HepG2 (cell line): ENCODE results near the gene GNAZ. TPM values are rescaled to one million over a fixed set of nuclear protein-coding genes. Genes with fewer than 3 reads are reported as not detected.

ENCODE experiments used
- ATAC-seq: fragments of 200-7000 bp; cut with Tn5 transposase; 3 replicates; pipeline ENCODE4 v1.9.1; 2020; ENCODE audit warnings: mild to moderate bottlenecking, moderate library complexity
- BruUV-seq: library from RNA; stranded (reverse); fragments of 400-500 nt; replicated peaks from 2 replicates; lab custom pipeline; 2021; lab: Mats Ljungman, UMichigan
- CTCF ChIA-PET: fragments of 300-600 bp; formaldehyde crosslinking; extraction: SDS; loops from one replicate; lab custom pipeline; 2021; ENCODE audit warnings: low total read pairs, inconsistent platforms, low intra/inter-chr PET ratio; lab: Yijun Ruan, JAX
- POLR2A ChIA-PET: fragments of 350-600 bp; sonication (Branson Sonifier 250); formaldehyde crosslinking; loops from one replicate; lab custom pipeline; 2020; ENCODE audit warnings: antibody characterized with exemption, inconsistent platforms; lab: Yijun Ruan, JAX
- DNase-seq: peaks from one replicate; pipeline ENCODE4 v3.0.0-alpha.2; 2015; ENCODE audit warnings: low spot score
- FAIRE-seq: peaks from 3 replicates; lab custom pipeline; 2011; peaks lifted over from hg19 to GRCh38; lab: Jason Lieb, UNC
- H2AFZ ChIP-seq: one replicate; pipeline ENCODE4 v1.6.1; 2011; ENCODE audit warnings: low read length, inconsistent platforms
- H3K27ac ChIP-seq: fragments of 300-600 bp; 3 replicates; pipeline ENCODE4 v1.8.0; 2011; ENCODE audit warnings: mixed run types, mild to moderate bottlenecking, mixed read lengths, low read length, inconsistent platforms; ENCODE audit not compliant: insufficient read depth; ENCODE audit errors: extremely low read length
- H3K27me3 ChIP-seq, 2 experiments: fragments of 200-600 bp in 1 of 2; 2 replicates in 1 of 2; 3 replicates in 1 of 2; pipeline versions ENCODE4 v1.6.0 to v1.8.0; 2011; ENCODE audit warnings: low read length in 2 of 2, mild to moderate bottlenecking in 2 of 2, moderate library complexity in 2 of 2, inconsistent platforms in 1 of 2; ENCODE audit not compliant: insufficient read depth in 2 of 2, control insufficient read depth in 1 of 2
- H3K36me3 ChIP-seq, 2 experiments: fragments of 200-600 bp in 1 of 2; replicated peaks in 1 of 2; 2 replicates in 1 of 2; 3 replicates in 1 of 2; pipeline versions ENCODE4 v1.5.1 to v1.8.0; 2011; ENCODE audit warnings: low read length in 2 of 2, inconsistent platforms in 1 of 2; ENCODE audit not compliant: insufficient read depth in 2 of 2, control insufficient read depth in 1 of 2
- H3K4me1 ChIP-seq: 2 replicates; pipeline ENCODE4 v1.5.1; 2012; ENCODE audit warnings: low read length, inconsistent platforms; ENCODE audit not compliant: insufficient read depth
- H3K4me2 ChIP-seq: 2 replicates; pipeline ENCODE4 v1.6.0; 2011; ENCODE audit warnings: low read depth, low read length, inconsistent platforms
- H3K4me3 ChIP-seq, 3 experiments: fragments of 200-600 bp in 1 of 3; sonication (generic), shearing (Covaris generic) in 1 of 3; replicated peaks in 1 of 3; 2 replicates each; pipeline ENCODE4 v1.5.1; 2011 to 2016; ENCODE audit warnings: low read length in 3 of 3, inconsistent platforms in 2 of 3, low read depth in 2 of 3, mild to moderate bottlenecking in 2 of 3, control low read depth in 1 of 3, mixed read lengths in 1 of 3; ENCODE audit not compliant: insufficient read depth in 1 of 3
- H3K79me2 ChIP-seq: one replicate; pipeline ENCODE4 v1.6.1; 2011; ENCODE audit warnings: low read length, inconsistent platforms; ENCODE audit not compliant: insufficient read depth
- H3K9ac ChIP-seq: 2 replicates; pipeline ENCODE4 v1.6.0; 2011; ENCODE audit warnings: mild to moderate bottlenecking, low read depth, low read length, inconsistent platforms; ENCODE audit not compliant: insufficient read depth
- H3K9me3 ChIP-seq: 2 replicates; pipeline ENCODE4 v1.5.1; 2012; ENCODE audit warnings: mild to moderate bottlenecking, low read length
- H4K20me1 ChIP-seq: 2 replicates; pipeline ENCODE4 v1.6.0; 2011; ENCODE audit warnings: inconsistent platforms, mild to moderate bottlenecking, low read length, moderate library complexity; ENCODE audit not compliant: insufficient read depth
- CC2D1A ChIP-seq: sonication (generic); formaldehyde crosslinking; IDR thresholded peaks from 2 replicates; pipeline ENCODE4 v1.8.1; 2023; ENCODE audit warnings: mild to moderate bottlenecking, missing genetic modification reagents
- PRMT3 ChIP-seq: sonication (generic); formaldehyde crosslinking; IDR thresholded peaks from 2 replicates; pipeline ENCODE4 v1.8.1; 2022; ENCODE audit warnings: low read depth, mild to moderate bottlenecking, moderate library complexity, missing genetic modification reagents, borderline replicate concordance
- RNF2 ChIP-seq: fragments of 450-650 bp; conservative IDR thresholded peaks from 2 replicates; pipeline ENCODE4 v1.6.1; 2016; ENCODE audit warnings: low read depth
- THAP11 ChIP-seq: IDR thresholded peaks from 2 replicates; pipeline ENCODE4 v1.6.1; 2016; ENCODE audit warnings: missing biosample characterization, missing genetic modification reagents
- ZNF777 ChIP-seq: sonication (generic); formaldehyde crosslinking; IDR thresholded peaks from 2 replicates; pipeline ENCODE4 v1.4.0; 2020; ENCODE audit warnings: missing genetic modification reagents
- WGBS: methylation state at CpG from one replicate; pipeline ENCODE4 v1.1.6; 2017; ENCODE audit warnings: low lambda C conversion rate; 5-methylcytosine and 5-hydroxymethylcytosine counted together
- in situ Hi-C: cut with HindIII; loops from 2 replicates; pipeline ENCODE4 v1.10.0; 2017; ENCODE audit warnings: low pct_unique_long_range_greater_than_20kb; ENCODE audit not compliant: extremely low pct_ligation_motif_present
- intact Hi-C: fragments of 100-400 bp; cut with micrococcal nuclease; formaldehyde crosslinking; loops from one replicate; pipeline ENCODE4 v1.10.0; 2022; ENCODE audit not compliant: unreplicated experiment
- polyA plus RNA-seq, 8 experiments: library from polyadenylated mRNA; depleted of rRNA in 3 of 8; stranded (reverse) in 7 of 8; unstranded in 1 of 8; fragments of >200 nt; fragmentation: Illumina TruSeq in 4 of 8; extraction: Trizol in 4 of 8; gene quantifications; 2 replicates each; pipeline versions ENCODE4 v1.2.1 to v1.2.3, GENCODE V29; 2011 to 2016; ENCODE audit warnings: low read depth in 4 of 8, missing spikeins in 1 of 8, mixed read lengths in 1 of 8; ENCODE audit not compliant: insufficient read depth in 1 of 8
- total RNA-seq, 5 experiments: library from RNA; depleted of rRNA; stranded (reverse); fragments of >200 nt; fragmentation: Illumina TruSeq; extraction: Trizol; gene quantifications; 2 replicates each; pipeline ENCODE4 v1.2.3, GENCODE V29; 2016; ENCODE audit warnings: low read depth in 1 of 5
- TF ChIP-seq, protein P1 (sequence below): sonication (generic); formaldehyde crosslinking; IDR thresholded peaks from 2 replicates; pipeline ENCODE4 v1.4.0; 2020; ENCODE audit warnings: missing genetic modification reagents

Gene GNAZ
- total and polyA plus RNA-seq, 2 of the 13 experiments (the other 11 are each of a cell fraction or from before 2014, with no cell fraction given), result 11.4 to 22.3 TPM

DNA sequence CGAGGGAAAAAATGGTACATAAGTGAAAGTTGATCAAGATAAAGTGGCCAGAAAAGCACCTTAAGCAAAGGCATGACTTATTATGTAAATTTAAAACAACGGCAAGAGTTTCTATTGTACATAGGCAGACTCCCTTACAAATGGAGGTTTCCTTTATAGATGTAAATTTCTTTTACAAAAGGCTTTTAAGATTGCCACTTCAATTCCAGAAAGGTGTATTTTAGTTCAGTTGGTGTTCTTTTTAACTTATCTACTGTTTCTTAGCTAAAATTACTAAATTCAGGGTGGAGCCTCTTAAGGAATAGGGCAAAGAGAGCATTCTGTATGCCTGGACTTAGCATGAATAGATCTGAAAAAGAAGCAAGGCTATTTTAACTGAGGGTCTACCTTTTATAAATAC, 24.9 kb upstream of the GNAZ start:
- Histone ChIP-seq H3K9ac (no peak overlapping the region), H3K27ac (no peak overlapping the region), H3K79me2 (no peaks in the 10 kb centered on the region), H3K4me2 (no peak overlapping the region), H3K9me3 (peaks cover 17% of the 10 kb centered on the region), H4K20me1 (no peaks in the 10 kb centered on the region), H2AFZ (no peak overlapping the region), H3K4me3 (no peak overlapping the region), H3K36me3 (no peaks in the 10 kb centered on the region), H3K4me1 (no peaks in the 10 kb centered on the region), H3K27me3 (peaks cover 0 to 3% of the 10 kb centered on the region in 2 experiments; a peak in 1 of 5 replicates)
- no TSS peak for BruUV-seq
- intact Hi-C loops (no loop called here), in situ Hi-C loops (no loop called here)
- no peak for FAIRE-seq
- CTCF ChIA-PET, result no interaction called here
- WGBS, result 13% methylated on average over 2 of the region's 2 CpGs
- POLR2A ChIA-PET, result no interaction called here
- ATAC-seq, result no peak
- DNase-seq, result no peak
- TF ChIP-seq CC2D1A (CRISPR knock-in tag), result no peak

DNA sequence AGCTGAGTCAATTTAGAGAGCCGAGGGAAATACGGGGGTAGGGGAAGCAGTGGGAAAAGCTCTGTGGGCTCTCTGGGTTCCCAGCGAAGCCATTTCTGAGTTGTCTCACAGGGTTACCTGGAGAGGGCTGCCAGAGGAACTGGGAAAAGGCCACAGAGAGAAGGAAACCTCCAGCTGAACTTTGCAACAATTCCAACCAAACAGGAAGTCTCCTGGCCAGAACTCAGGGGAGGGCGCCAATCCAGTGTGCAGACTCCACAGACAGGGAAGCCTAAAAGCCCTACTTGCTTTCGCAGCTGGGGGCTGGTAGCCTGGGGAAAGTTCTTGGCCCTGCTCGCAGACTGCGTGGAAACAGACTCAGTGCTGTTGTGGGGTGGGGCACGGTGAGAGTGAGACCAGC, 23.1 kb upstream of the GNAZ start:
- Histone ChIP-seq H3K27me3 (peaks cover 0 to 2% of the 10 kb centered on the region in 2 experiments; a peak in 1 of 5 replicates), H4K20me1 (no peaks in the 10 kb centered on the region), H3K79me2 (no peaks in the 10 kb centered on the region), H2AFZ (no peak overlapping the region), H3K27ac (no peak overlapping the region), H3K4me2 (no peak overlapping the region), H3K9ac (no peak overlapping the region), H3K4me1 (no peaks in the 10 kb centered on the region), H3K9me3 (peaks cover 17% of the 10 kb centered on the region), H3K36me3 (no peaks in the 10 kb centered on the region), H3K4me3 (no peak overlapping the region)
- 4% methylated on average over 4 of the region's 8 CpGs for WGBS
- in situ Hi-C loops, result no loop called here
- no peak for DNase-seq
- ATAC-seq, result no peak
- no TSS peak for BruUV-seq
- ChIA-PET CTCF (no interaction called here), POLR2A (interaction anchor here (2.0 kb wide), 1 partner anchor 11 kb away, joined by 6 read pairs; no protein-coding TSS in a partner anchor)
- FAIRE-seq, result no peak
- intact Hi-C loops, result no loop called here
- TF ChIP-seq THAP11 (CRISPR knock-in tag) (no peak), ZNF777 (CRISPR knock-in tag) (no peak), RNF2 (no peak), PRMT3 (CRISPR knock-in tag) (no peak)
- TF ChIP-seq, protein P1, sequence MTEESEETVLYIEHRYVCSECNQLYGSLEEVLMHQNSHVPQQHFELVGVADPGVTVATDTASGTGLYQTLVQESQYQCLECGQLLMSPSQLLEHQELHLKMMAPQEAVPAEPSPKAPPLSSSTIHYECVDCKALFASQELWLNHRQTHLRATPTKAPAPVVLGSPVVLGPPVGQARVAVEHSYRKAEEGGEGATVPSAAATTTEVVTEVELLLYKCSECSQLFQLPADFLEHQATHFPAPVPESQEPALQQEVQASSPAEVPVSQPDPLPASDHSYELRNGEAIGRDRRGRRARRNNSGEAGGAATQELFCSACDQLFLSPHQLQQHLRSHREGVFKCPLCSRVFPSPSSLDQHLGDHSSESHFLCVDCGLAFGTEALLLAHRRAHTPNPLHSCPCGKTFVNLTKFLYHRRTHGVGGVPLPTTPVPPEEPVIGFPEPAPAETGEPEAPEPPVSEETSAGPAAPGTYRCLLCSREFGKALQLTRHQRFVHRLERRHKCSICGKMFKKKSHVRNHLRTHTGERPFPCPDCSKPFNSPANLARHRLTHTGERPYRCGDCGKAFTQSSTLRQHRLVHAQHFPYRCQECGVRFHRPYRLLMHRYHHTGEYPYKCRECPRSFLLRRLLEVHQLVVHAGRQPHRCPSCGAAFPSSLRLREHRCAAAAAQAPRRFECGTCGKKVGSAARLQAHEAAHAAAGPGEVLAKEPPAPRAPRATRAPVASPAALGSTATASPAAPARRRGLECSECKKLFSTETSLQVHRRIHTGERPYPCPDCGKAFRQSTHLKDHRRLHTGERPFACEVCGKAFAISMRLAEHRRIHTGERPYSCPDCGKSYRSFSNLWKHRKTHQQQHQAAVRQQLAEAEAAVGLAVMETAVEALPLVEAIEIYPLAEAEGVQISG (CRISPR knock-in tag), result no peak
